OCI-LY1 (cell line): ENCODE data around the gene SLIT3.

Experiments used
- H2AFZ ChIP-seq: fragments of 200-600 bp; sonication (generic), shearing (Covaris generic); 2 replicates; pipeline ENCODE4 v1.6.0; 2014; ENCODE audit warnings: antibody characterized with exemption, mild to moderate bottlenecking, low read length
- H3F3A ChIP-seq: fragments of 200-600 bp; sonication (generic), shearing (Covaris generic); 2 replicates; pipeline ENCODE4 v1.6.0; 2014; ENCODE audit warnings: mild to moderate bottlenecking, antibody characterized with exemption, low read length, moderate library complexity; ENCODE audit not compliant: insufficient read depth
- H3K27ac ChIP-seq: fragments of 200-600 bp; sonication (generic); 2 replicates; pipeline ENCODE4 v1.5.1; 2014; ENCODE audit warnings: low read length, mixed run types, mild to moderate bottlenecking, low read depth; ENCODE audit not compliant: poor library complexity, severe bottlenecking
- H3K27me3 ChIP-seq: fragments of 200-600 bp; sonication (generic); 2 replicates; pipeline ENCODE4 v1.6.0; 2014; ENCODE audit warnings: antibody characterized with exemption, mild to moderate bottlenecking, low read length, moderate library complexity; ENCODE audit not compliant: insufficient read depth
- H3K36me3 ChIP-seq: fragments of 200-600 bp; sonication (generic); 2 replicates; pipeline ENCODE4 v1.6.1; 2014; ENCODE audit warnings: mild to moderate bottlenecking, antibody characterized with exemption, low read length, moderate library complexity, mixed read lengths; ENCODE audit not compliant: insufficient read depth
- H3K4me1 ChIP-seq: fragments of 200-600 bp; sonication (generic); 2 replicates; pipeline ENCODE4 v1.5.1; 2014; ENCODE audit warnings: mild to moderate bottlenecking, low read length, moderate library complexity; ENCODE audit not compliant: insufficient read depth, severe bottlenecking
- H3K4me2 ChIP-seq: fragments of 200-600 bp; sonication (generic), shearing (Covaris generic); 2 replicates; pipeline ENCODE4 v1.6.1; 2014; ENCODE audit warnings: low read length
- H3K4me3 ChIP-seq: fragments of 200-600 bp; sonication (generic); 2 replicates; pipeline ENCODE4 v1.5.1; 2014; ENCODE audit warnings: low read length, low read depth, mild to moderate bottlenecking, mixed read lengths; ENCODE audit not compliant: poor library complexity, severe bottlenecking
- H3K79me2 ChIP-seq: fragments of 200-600 bp; shearing (Covaris generic); 2 replicates; pipeline ENCODE4 v1.6.1; 2016; ENCODE audit warnings: mixed run types, low read length, mixed read lengths; ENCODE audit not compliant: insufficient read depth
- H3K9ac ChIP-seq: fragments of 200-600 bp; sonication (generic), shearing (Covaris generic); 2 replicates; pipeline ENCODE4 v1.6.1; 2014; ENCODE audit warnings: mild to moderate bottlenecking, low read length, mixed read lengths
- H3K9me2 ChIP-seq: fragments of 200-600 bp; sonication (generic), shearing (Covaris generic); 2 replicates; pipeline ENCODE4 v1.6.1; 2014; ENCODE audit warnings: low read depth, mild to moderate bottlenecking, low read length, mixed read lengths
- H3K9me3 ChIP-seq: fragments of 200-600 bp; shearing (Covaris generic); 2 replicates; pipeline ENCODE4 v1.6.1; 2014; ENCODE audit warnings: low read length, mixed read lengths
- H4K20me1 ChIP-seq: fragments of 200-600 bp; sonication (generic), shearing (Covaris generic); 2 replicates; pipeline ENCODE4 v1.6.0; 2016; ENCODE audit warnings: mild to moderate bottlenecking, low read length; ENCODE audit not compliant: insufficient read depth
- EZH2 ChIP-seq: fragments of 200-600 bp; sonication (generic), shearing (Covaris generic); IDR thresholded peaks from 2 replicates; pipeline ENCODE4 v1.8.0; 2017; ENCODE audit warnings: borderline replicate concordance, mixed run types, mild to moderate bottlenecking, antibody characterized with exemption, low read length, moderate library complexity, mixed read lengths
- TF ChIP-seq, protein P1 (sequence below): fragments of 200-600 bp; sonication (generic), shearing (Covaris generic); IDR thresholded peaks from 2 replicates; pipeline ENCODE4 v1.5.1; 2017; ENCODE audit warnings: mild to moderate bottlenecking, antibody characterized with exemption, low read length, moderate library complexity, mixed read lengths

SLIT3 gene

GRCh38 chr5:168972731-168973130 lies 328.2 kb downstream of the SLIT3 start:
- Histone ChIP-seq H3K36me3 (no peaks in the 10 kb centered on the region), H3K27me3 (no peaks in the 10 kb centered on the region), H4K20me1 (no peaks in the 10 kb centered on the region), H3K9me3 (no peaks in the 10 kb centered on the region), H3F3A (no peaks in the 10 kb centered on the region), H3K27ac (no peak overlapping the region), H2AFZ (no peak overlapping the region), H3K9me2 (no peaks in the 10 kb centered on the region), H3K4me3 (no peak overlapping the region), H3K9ac (no peak overlapping the region), H3K79me2 (no peaks in the 10 kb centered on the region), H3K4me2 (no peak overlapping the region), H3K4me1 (no peaks in the 10 kb centered on the region)
- TF ChIP-seq, protein P1, sequence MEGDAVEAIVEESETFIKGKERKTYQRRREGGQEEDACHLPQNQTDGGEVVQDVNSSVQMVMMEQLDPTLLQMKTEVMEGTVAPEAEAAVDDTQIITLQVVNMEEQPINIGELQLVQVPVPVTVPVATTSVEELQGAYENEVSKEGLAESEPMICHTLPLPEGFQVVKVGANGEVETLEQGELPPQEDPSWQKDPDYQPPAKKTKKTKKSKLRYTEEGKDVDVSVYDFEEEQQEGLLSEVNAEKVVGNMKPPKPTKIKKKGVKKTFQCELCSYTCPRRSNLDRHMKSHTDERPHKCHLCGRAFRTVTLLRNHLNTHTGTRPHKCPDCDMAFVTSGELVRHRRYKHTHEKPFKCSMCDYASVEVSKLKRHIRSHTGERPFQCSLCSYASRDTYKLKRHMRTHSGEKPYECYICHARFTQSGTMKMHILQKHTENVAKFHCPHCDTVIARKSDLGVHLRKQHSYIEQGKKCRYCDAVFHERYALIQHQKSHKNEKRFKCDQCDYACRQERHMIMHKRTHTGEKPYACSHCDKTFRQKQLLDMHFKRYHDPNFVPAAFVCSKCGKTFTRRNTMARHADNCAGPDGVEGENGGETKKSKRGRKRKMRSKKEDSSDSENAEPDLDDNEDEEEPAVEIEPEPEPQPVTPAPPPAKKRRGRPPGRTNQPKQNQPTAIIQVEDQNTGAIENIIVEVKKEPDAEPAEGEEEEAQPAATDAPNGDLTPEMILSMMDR: no peak
- no peak for TF ChIP-seq EZH2

- Histone ChIP-seq H3K79me2 (no peaks in the 10 kb centered on the region), H3K9ac (no peak overlapping the region), H2AFZ (no peak overlapping the region), H3K4me1 (no peaks in the 10 kb centered on the region), H3K4me3 (no peak overlapping the region), H3K36me3 (no peaks in the 10 kb centered on the region), H3F3A (no peaks in the 10 kb centered on the region), H3K27me3 (no peaks in the 10 kb centered on the region), H4K20me1 (no peaks in the 10 kb centered on the region), H3K9me2 (no peaks in the 10 kb centered on the region), H3K9me3 (no peaks in the 10 kb centered on the region), H3K4me2 (no peak overlapping the region), H3K27ac (no peak overlapping the region)
- TF ChIP-seq, protein P1: no peak
- no peak for TF ChIP-seq EZH2
Measured at GRCh38 chr5:168971100-168971499, 329.8 kb downstream of the SLIT3 start.

- no peak overlapping the region for H3K27ac ChIP-seq
- H3K4me3 ChIP-seq: no peak overlapping the region
- H3K4me1 ChIP-seq: no peaks in the 10 kb centered on the region
- no peaks in the 10 kb centered on the region for H3K9me2 ChIP-seq
- no peak overlapping the region for H3K4me2 ChIP-seq
- no peaks in the 10 kb centered on the region for H3K27me3 ChIP-seq
- H4K20me1 ChIP-seq: no peaks in the 10 kb centered on the region
- H3K9ac ChIP-seq: no peak overlapping the region
- no peaks in the 10 kb centered on the region for H3K9me3 ChIP-seq
- H2AFZ ChIP-seq: no peak overlapping the region
- no peaks in the 10 kb centered on the region for H3F3A ChIP-seq
- H3K36me3 ChIP-seq: no peaks in the 10 kb centered on the region
- no peak for TF ChIP-seq EZH2
- TF ChIP-seq, protein P1: no peak
- no peaks in the 10 kb centered on the region for H3K79me2 ChIP-seq
Measured at GRCh38 chr5:168969326-168969886, 331.5 kb downstream of the SLIT3 start.
